PC-9 (cell line): ENCODE data around the gene NDNF. TPM values are rescaled to one million over a fixed set of nuclear protein-coding genes. Genes with fewer than 3 reads are reported as not detected.

Experiments
- BruUV-seq: library from RNA; stranded (reverse); fragments of 400-500 nt; replicated peaks from 2 replicates; lab custom pipeline; 2021; lab: Mats Ljungman, UMichigan
- CTCF ChIA-PET: fragments of 300-600 bp; sonication (Branson Sonifier 250); formaldehyde crosslinking; loops from one replicate; lab custom pipeline; 2022; ENCODE audit warnings: antibody characterized with exemption; lab: Charles Lee
- POLR2A ChIA-PET: fragments of 300-600 bp; sonication (Branson Sonifier 250); formaldehyde crosslinking; loops from one replicate; lab custom pipeline; 2022; ENCODE audit warnings: antibody characterized with exemption; ENCODE audit not compliant: unreplicated experiment; lab: Charles Lee
- DNase-seq, 2 experiments: peaks; one replicate each; pipeline versions ENCODE4 v3.0.0 to v3.0.0-alpha.2; 2015 to 2022; ENCODE audit warnings: mixed read lengths in 1 of 2
- H2AFZ ChIP-seq: fragments of 200-600 bp; sonication (generic); 2 replicates; pipeline ENCODE4 v1.8.1; 2017; ENCODE audit warnings: antibody characterized with exemption
- H3F3A ChIP-seq: fragments of 200-600 bp; sonication (generic); 2 replicates; pipeline ENCODE4 v1.8.1; 2017; ENCODE audit warnings: antibody characterized with exemption, mild to moderate bottlenecking, low read depth; ENCODE audit not compliant: insufficient read depth
- H3K27ac ChIP-seq: fragments of 200-600 bp; sonication (generic); 2 replicates; pipeline ENCODE4 v1.6.1; 2016; ENCODE audit warnings: mixed run types
- H3K27me3 ChIP-seq: fragments of 200-600 bp; sonication (generic); 2 replicates; pipeline ENCODE4 v1.6.1; 2016; ENCODE audit warnings: low read depth, mixed run types; ENCODE audit not compliant: insufficient read depth
- H3K36me3 ChIP-seq: fragments of 200-600 bp; sonication (generic); 2 replicates; pipeline ENCODE4 v1.6.1; 2016; ENCODE audit warnings: low read depth, mixed run types
- H3K4me1 ChIP-seq: fragments of 200-600 bp; sonication (generic); replicated peaks from 2 replicates; pipeline ENCODE4 v1.6.1; 2016; ENCODE audit warnings: mixed run types; ENCODE audit not compliant: insufficient read depth
- H3K4me2 ChIP-seq: fragments of 200-600 bp; sonication (generic); 2 replicates; pipeline ENCODE4 v1.6.1; 2017; ENCODE audit warnings: mixed run types
- H3K4me3 ChIP-seq: fragments of 200-600 bp; sonication (generic); 2 replicates; pipeline ENCODE4 v1.6.1; 2016; ENCODE audit warnings: mixed run types
- H3K79me2 ChIP-seq: fragments of 200-600 bp; sonication (generic); 2 replicates; pipeline ENCODE4 v1.6.1; 2017; ENCODE audit warnings: low read depth, mixed run types
- H3K9me2 ChIP-seq: fragments of 200-600 bp; sonication (generic); 2 replicates; pipeline ENCODE4 v1.8.1; 2017; ENCODE audit warnings: mild to moderate bottlenecking; ENCODE audit not compliant: insufficient read depth
- H3K9me3 ChIP-seq: fragments of 200-600 bp; sonication (generic); 2 replicates; pipeline ENCODE4 v1.8.1; 2016; ENCODE audit warnings: low read depth; ENCODE audit not compliant: insufficient read depth
- H4K20me1 ChIP-seq: fragments of 200-600 bp; sonication (generic); 2 replicates; pipeline ENCODE4 v1.8.1; 2017; ENCODE audit not compliant: insufficient read depth
- CTCF ChIP-seq: fragments of 200-600 bp; sonication (generic); conservative IDR thresholded peaks from 2 replicates; pipeline ENCODE4 v1.6.1; 2017; ENCODE audit warnings: mixed run types, antibody characterized with exemption, mild to moderate bottlenecking, moderate library complexity
- EZH2 ChIP-seq: fragments of 200-600 bp; sonication (generic); IDR thresholded peaks from 2 replicates; pipeline ENCODE4 v1.8.0; 2017; ENCODE audit warnings: antibody characterized with exemption, low read depth
- intact Hi-C: fragments of 100-400 bp; cut with micrococcal nuclease; formaldehyde crosslinking; loops from one replicate; pipeline ENCODE4 v1.10.0; 2022; ENCODE audit not compliant: unreplicated experiment
- total RNA-seq: library from RNA; stranded (reverse); gene quantifications from 2 replicates; pipeline ENCODE4 v1.2.3, GENCODE V29; 2021

Gene NDNF
- total RNA-seq, 1 experiment from 2014 or later = not detected

GRCh38 chr4:121018543-121018942 lies 53.8 kb downstream of the NDNF start:
- no peaks in the 10 kb centered on the region for H3K79me2 ChIP-seq
- no peaks in the 10 kb centered on the region for H3K27me3 ChIP-seq
- ChIA-PET POLR2A (no interaction called here), CTCF (no interaction called here)
- no peak overlapping the region for H2AFZ ChIP-seq
- H4K20me1 ChIP-seq = no peaks in the 10 kb centered on the region
- H3K27ac ChIP-seq = no peak overlapping the region
- H3F3A ChIP-seq = no peaks in the 10 kb centered on the region
- intact Hi-C loops = no loop called here
- DNase-seq = no peak
- H3K4me2 ChIP-seq = no peak overlapping the region
- H3K9me2 ChIP-seq = no peaks in the 10 kb centered on the region
- H3K4me3 ChIP-seq = no peak overlapping the region
- H3K4me1 ChIP-seq = no peaks in the 10 kb centered on the region
- no peaks in the 10 kb centered on the region for H3K9me3 ChIP-seq
- BruUV-seq = no TSS peak
- TF ChIP-seq CTCF (no peak), EZH2 (no peak)
- H3K36me3 ChIP-seq = no peaks in the 10 kb centered on the region

- CTCF ChIA-PET = no interaction called here
Observed at GRCh38 chr4:121016611-121017010, 55.7 kb downstream of the NDNF start.

DNA sequence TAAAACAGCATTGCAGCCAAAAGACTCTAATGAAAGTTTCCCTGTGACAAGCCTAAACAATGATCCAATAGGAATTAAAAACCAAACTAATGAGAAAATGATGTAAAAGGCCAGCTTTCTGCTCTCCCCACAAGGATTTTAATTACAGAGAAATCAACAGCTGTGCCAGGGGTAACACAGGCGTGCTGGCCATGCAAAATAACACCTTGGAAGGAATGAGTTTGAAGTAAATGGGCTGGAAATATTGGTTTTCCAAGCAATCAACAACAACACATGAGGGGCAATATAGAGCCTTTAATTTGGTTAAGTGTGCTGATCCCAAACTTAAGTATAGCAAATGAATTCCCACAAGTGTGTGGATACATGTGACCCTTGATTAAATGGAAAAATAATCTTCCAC lies 56.9 kb downstream of the NDNF start:
- Histone ChIP-seq H2AFZ (no peak overlapping the region), H3K4me2 (no peak overlapping the region), H3K27me3 (no peaks in the 10 kb centered on the region), H3K9me3 (no peaks in the 10 kb centered on the region), H4K20me1 (no peaks in the 10 kb centered on the region), H3K4me3 (no peak overlapping the region), H3K4me1 (no peaks in the 10 kb centered on the region), H3K27ac (no peak overlapping the region), H3K79me2 (no peaks in the 10 kb centered on the region), H3K36me3 (no peaks in the 10 kb centered on the region), H3F3A (no peaks in the 10 kb centered on the region), H3K9me2 (no peaks in the 10 kb centered on the region)
- intact Hi-C loops = no loop called here
- TF ChIP-seq EZH2 (no peak), CTCF (no peak)
- ChIA-PET POLR2A (no interaction called here), CTCF (no interaction called here)
- no peak for DNase-seq
- BruUV-seq = no TSS peak

More at GRCh38 chr4:121016611-121017010, 55.7 kb downstream of the NDNF start:
- intact Hi-C loops = no loop called here
- Histone ChIP-seq H3K27me3 (no peaks in the 10 kb centered on the region), H3F3A (no peaks in the 10 kb centered on the region), H3K27ac (no peak overlapping the region), H4K20me1 (no peaks in the 10 kb centered on the region), H3K79me2 (no peaks in the 10 kb centered on the region), H3K4me3 (no peak overlapping the region), H3K9me2 (no peaks in the 10 kb centered on the region), H3K4me1 (no peaks in the 10 kb centered on the region), H3K36me3 (no peaks in the 10 kb centered on the region), H3K4me2 (no peak overlapping the region), H2AFZ (no peak overlapping the region), H3K9me3 (no peaks in the 10 kb centered on the region)
- no peak for DNase-seq
- POLR2A ChIA-PET = no interaction called here
- no peak for TF ChIP-seq CTCF
- TF ChIP-seq EZH2 = no peak
- no TSS peak for BruUV-seq
